Measurements from ENCODE around the gene MICALL1. TPM values are rescaled to one million over a fixed set of nuclear protein-coding genes. Genes with fewer than 3 reads are reported as not detected.

The MICALL1 gene
- total and polyA plus RNA-seq, 7 donors, result 8.4 to 109 (median 23.9) TPM

DNA sequence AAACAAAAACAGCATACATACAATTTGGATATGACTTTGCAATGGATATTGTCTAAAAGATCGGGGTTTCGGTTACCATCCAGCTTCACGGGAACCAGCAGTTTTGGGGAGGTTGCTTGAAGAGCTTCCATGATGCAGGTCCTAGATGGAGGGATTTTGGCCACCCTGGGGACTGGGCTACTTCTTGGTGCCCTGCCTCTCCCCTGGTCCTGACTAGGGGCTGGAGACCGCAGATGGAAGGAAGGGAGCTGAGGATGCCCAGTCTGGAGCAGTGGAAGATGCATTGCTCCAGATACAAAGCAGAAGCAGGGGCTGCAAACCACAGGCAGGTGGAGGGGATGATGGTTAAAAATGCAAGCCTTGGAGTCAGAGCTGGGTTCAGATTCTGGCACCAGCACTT is 64.8 kb downstream of the MICALL1 start:
- intact Hi-C loops (cut with DNase I), result no loop called here
- H3K4me1 ChIP-seq, result peaks cover 0 to 10% (median 6%) of the 10 kb centered on the region in 4 donors
- 89 to 98% methylated on average over 4 of the region's 4 CpGs for WGBS, 2 donors
- TF ChIP-seq EP300 (IDR thresholded peaks at IDR 0.05) (no peak), POLR2AphosphoS5 (IDR thresholded peaks at IDR 0.05) (no peak), POLR2A (IDR thresholded peaks at IDR 0.05) (no peak)
- TF ChIP-seq, protein P1, sequence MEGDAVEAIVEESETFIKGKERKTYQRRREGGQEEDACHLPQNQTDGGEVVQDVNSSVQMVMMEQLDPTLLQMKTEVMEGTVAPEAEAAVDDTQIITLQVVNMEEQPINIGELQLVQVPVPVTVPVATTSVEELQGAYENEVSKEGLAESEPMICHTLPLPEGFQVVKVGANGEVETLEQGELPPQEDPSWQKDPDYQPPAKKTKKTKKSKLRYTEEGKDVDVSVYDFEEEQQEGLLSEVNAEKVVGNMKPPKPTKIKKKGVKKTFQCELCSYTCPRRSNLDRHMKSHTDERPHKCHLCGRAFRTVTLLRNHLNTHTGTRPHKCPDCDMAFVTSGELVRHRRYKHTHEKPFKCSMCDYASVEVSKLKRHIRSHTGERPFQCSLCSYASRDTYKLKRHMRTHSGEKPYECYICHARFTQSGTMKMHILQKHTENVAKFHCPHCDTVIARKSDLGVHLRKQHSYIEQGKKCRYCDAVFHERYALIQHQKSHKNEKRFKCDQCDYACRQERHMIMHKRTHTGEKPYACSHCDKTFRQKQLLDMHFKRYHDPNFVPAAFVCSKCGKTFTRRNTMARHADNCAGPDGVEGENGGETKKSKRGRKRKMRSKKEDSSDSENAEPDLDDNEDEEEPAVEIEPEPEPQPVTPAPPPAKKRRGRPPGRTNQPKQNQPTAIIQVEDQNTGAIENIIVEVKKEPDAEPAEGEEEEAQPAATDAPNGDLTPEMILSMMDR (IDR thresholded peaks at IDR 0.05), result no peak
- H3K9me3 ChIP-seq, result no peaks in the 10 kb centered on the region
- no peak overlapping the region for H3K4me3 ChIP-seq
- no peaks in the 10 kb centered on the region for H3K27me3 ChIP-seq
- peaks cover 0 to 51% (median 21%) of the 10 kb centered on the region in 4 donors for H3K36me3 ChIP-seq
- DNase-seq, result no peak
- no peak overlapping the region for H3K27ac ChIP-seq

DNA sequence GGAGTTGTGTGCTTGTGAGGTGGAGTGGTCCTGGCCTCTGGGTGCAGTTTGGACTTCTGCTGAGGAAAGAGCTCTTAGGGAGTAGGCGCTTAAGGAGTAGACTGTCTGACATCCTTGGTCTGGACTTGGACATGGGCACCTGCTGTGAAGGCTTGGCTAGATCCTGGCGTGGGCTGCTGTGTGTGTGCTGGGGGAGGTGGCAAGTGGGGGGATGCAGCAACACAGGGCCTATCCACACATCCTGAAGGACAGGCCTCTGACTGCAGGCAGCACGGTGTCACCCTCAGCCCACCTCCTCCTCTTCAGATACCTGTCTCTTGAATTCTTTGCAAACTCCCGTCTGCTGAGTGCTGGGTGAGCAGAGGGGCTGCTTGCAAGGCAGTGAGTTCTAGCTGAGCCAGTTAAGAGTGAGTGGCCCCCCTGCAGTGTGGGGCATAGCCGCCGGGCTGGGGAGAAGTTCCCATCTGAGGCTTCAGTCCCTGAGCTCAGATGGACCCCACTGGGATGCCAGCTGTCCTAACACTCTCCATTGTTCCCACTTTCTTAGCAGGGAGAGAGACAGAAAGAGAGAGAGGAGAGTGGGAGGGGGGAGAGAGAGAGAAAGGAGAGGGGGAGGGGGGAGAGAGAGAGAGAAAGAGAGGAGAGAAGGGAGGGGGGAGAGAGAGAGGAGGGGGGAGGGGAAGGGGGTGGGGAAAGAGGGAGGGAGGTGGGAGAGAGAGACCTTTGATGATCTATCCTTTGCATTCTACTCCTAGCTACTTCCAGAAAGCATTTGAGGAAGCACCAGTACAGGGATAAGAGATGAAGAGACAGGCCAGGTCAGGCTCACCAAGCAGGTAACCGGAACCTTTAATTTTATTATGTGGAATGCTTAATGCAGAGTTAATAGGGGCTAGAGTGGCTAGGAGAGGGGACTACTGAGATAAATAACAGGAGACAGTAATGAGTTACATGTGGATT is 65.7 kb downstream of the MICALL1 start:
- 85 to 92% methylated on average over 7 of the region's 7 CpGs for WGBS, 2 donors
- peaks cover 0 to 42% (median 20%) of the 10 kb centered on the region in 4 donors for H3K36me3 ChIP-seq
- TF ChIP-seq POLR2A (IDR thresholded peaks at IDR 0.05) (no peak), POLR2AphosphoS5 (IDR thresholded peaks at IDR 0.05) (no peak), EP300 (IDR thresholded peaks at IDR 0.05) (no peak)
- TF ChIP-seq, protein P1 (IDR thresholded peaks at IDR 0.05), result no peak
- no peak overlapping the region for H3K4me3 ChIP-seq
- H3K27me3 ChIP-seq, result no peaks in the 10 kb centered on the region
- peaks cover 0 to 4% (median 0%) of the 10 kb centered on the region in 4 donors for H3K4me1 ChIP-seq
- DNase-seq, result no peak
- no peak overlapping the region for H3K27ac ChIP-seq
- intact Hi-C loops (cut with DNase I), result no loop called here
- H3K9me3 ChIP-seq, result no peaks in the 10 kb centered on the region

DNA sequence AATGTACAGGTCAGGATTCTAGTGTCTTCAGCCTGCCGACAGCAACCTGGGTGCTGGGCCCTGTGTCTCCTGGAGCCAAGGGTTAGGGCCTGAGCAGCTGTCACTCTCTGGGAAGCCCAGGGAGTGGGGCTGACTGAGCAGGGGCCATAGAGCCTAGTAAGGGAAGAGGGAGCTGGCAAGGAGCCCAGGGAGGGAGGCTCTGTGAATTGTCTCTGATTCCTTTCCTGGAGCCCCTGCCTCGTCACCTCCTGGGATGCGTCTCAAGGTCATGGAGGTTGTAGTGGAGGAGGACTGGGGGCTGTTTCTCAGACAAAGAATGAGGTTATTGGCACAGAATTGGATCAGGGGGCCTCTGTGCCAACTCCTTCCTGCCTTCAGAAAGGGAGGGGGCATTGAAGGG is 66.4 kb downstream of the MICALL1 start:
- H3K36me3 ChIP-seq, result peaks cover 0 to 34% (median 13%) of the 10 kb centered on the region in 4 donors
- intact Hi-C loops (cut with DNase I), result no loop called here
- no peaks in the 10 kb centered on the region for H3K9me3 ChIP-seq
- no peaks in the 10 kb centered on the region for H3K27me3 ChIP-seq
- H3K4me1 ChIP-seq, result peaks cover 0 to 4% (median 0%) of the 10 kb centered on the region in 4 donors
- DNase-seq, result no peak
- TF ChIP-seq, protein P1 (IDR thresholded peaks at IDR 0.05), result no peak
- TF ChIP-seq EP300 (IDR thresholded peaks at IDR 0.05), result no peak
- TF ChIP-seq POLR2A (IDR thresholded peaks at IDR 0.05), result no peak
- no peak for TF ChIP-seq POLR2AphosphoS5 (IDR thresholded peaks at IDR 0.05)
- 54 to 89% methylated on average over 3 of the region's 3 CpGs for WGBS, 2 donors
- no peak overlapping the region for H3K4me3 ChIP-seq
- no peak overlapping the region for H3K27ac ChIP-seq

DNA sequence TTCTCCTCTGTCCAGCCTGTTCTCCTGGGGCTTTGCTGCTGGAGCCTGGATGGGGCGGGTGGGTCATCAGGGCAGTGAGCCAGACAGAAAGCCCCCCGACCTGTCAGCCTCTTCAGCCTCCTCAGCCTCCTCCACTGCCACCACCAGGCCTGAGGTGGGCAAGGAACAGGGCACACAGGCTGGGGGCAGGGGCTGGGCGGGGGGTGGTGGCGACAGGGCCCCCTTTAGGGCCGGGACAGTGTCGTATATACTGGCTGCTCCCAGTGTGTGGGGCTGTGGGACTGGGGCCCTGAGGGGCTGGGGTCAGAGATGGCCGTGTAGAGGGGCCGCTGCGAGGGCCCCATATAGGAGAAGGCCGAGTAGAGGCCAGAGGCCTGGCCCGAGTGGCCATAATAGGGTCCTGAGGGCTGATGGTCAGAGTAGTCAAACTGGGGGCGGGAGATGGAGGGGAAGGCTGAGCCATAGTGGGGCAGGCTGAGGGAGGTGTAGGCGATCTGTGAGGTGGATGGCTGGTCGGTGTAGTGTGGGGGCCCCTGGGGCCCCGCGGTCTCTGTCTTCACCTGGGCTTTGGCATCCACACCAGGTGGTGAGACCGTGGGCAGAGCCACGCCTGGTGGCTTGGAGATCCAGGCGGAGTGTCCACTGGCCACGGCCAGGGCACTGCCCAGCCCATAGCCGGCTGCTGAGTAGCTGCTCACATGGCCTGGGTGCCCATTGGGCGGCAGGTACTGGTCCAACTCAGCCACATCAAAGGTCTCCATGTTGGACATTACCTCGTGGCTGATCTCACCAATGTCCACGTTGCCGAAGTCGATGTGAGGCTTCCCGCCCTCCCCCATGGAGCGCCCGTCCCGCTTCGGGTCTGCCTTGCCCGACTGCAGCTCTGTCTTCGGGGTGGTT is 67.4 kb downstream of the MICALL1 start:
- Histone ChIP-seq H3K27me3 (no peaks in the 10 kb centered on the region), H3K4me1 (no peaks in the 10 kb centered on the region), H3K27ac (no peak overlapping the region), H3K9me3 (no peaks in the 10 kb centered on the region), H3K36me3 (peaks cover 0 to 24% (median 5%) of the 10 kb centered on the region in 4 donors), H3K4me3 (no peak overlapping the region)
- TF ChIP-seq POLR2A (IDR thresholded peaks at IDR 0.05) (no peak), EP300 (IDR thresholded peaks at IDR 0.05) (no peak), POLR2AphosphoS5 (IDR thresholded peaks at IDR 0.05) (no peak)
- TF ChIP-seq, protein P1 (IDR thresholded peaks at IDR 0.05), result no peak
- no peak for DNase-seq
- intact Hi-C loops (cut with DNase I), result no loop called here
- 95 to 96% methylated on average over 33 of the region's 33 CpGs for WGBS, 2 donors

Data from sigmoid colon (tissue), 7 donors.